IMR-90 (cell line): ENCODE results near the gene OR5H15. TPM values are rescaled to one million over a fixed set of nuclear protein-coding genes. Genes with fewer than 3 reads are reported as not detected.

ENCODE experiments used
- ATAC-seq: fragments of 200-7000 bp; cut with Tn5 transposase; 2 replicates; pipeline ENCODE4 v1.9.1; 2020; ENCODE audit warnings: low read depth, mild to moderate bottlenecking, moderate library complexity
- BruUV-seq: library from RNA; stranded (reverse); fragments of 400-500 nt; replicated peaks from 2 replicates; lab custom pipeline; 2021; lab: Mats Ljungman, UMichigan
- CTCF ChIA-PET: fragments of 300-600 bp; formaldehyde crosslinking; extraction: SDS; loops from one replicate; lab custom pipeline; 2021; ENCODE audit warnings: antibody characterized with exemption; lab: Yijun Ruan, JAX
- POLR2A ChIA-PET: fragments of 300-600 bp; sonication (Branson Sonifier 250); formaldehyde crosslinking; loops from one replicate; lab custom pipeline; 2022; ENCODE audit warnings: antibody characterized with exemption; ENCODE audit not compliant: unreplicated experiment; lab: Charles Lee
- DNase-seq: peaks from one replicate; pipeline ENCODE4 v3.0.0; 2013
- H2AFZ ChIP-seq: replicated peaks from 2 replicates; pipeline ENCODE3; 2013; ENCODE audit warnings: low read length, mild to moderate bottlenecking; ENCODE audit not compliant: poor library complexity
- H2AK5ac ChIP-seq: 2 replicates; pipeline ENCODE4 v1.6.1; 2013; ENCODE audit warnings: low read depth, low read length, inconsistent platforms
- H2AK9ac ChIP-seq: replicated peaks from 2 replicates; pipeline ENCODE3; 2013; ENCODE audit warnings: mild to moderate bottlenecking, low read depth, low read length, moderate library complexity; ENCODE audit not compliant: poor library complexity
- H2BK120ac ChIP-seq: 2 replicates; pipeline ENCODE4 v1.6.1; 2013; ENCODE audit warnings: low read depth, low read length, inconsistent platforms
- H2BK15ac ChIP-seq: 3 replicates; pipeline ENCODE4 v1.6.1; 2013; ENCODE audit warnings: low read depth, low read length, inconsistent platforms
- H2BK20ac ChIP-seq: 2 replicates; pipeline ENCODE4 v1.6.1; 2013; ENCODE audit warnings: low read depth, mild to moderate bottlenecking, inconsistent platforms, low read length, moderate library complexity
- H2BK5ac ChIP-seq: 2 replicates; pipeline ENCODE4 v1.6.1; 2013; ENCODE audit warnings: mild to moderate bottlenecking, low read depth, low read length, inconsistent platforms; ENCODE audit not compliant: poor library complexity, severe bottlenecking
- H3K14ac ChIP-seq: replicated peaks from 2 replicates; pipeline ENCODE4 v1.6.1; 2013; ENCODE audit warnings: low read depth, low read length, inconsistent platforms
- H3K18ac ChIP-seq: 2 replicates; pipeline ENCODE4 v1.6.1; 2013; ENCODE audit warnings: low read depth, low read length, control low read depth
- H3K23ac ChIP-seq: 2 replicates; pipeline ENCODE4 v1.6.1; 2013; ENCODE audit warnings: low read depth, low read length, inconsistent platforms
- H3K27ac ChIP-seq: 2 replicates; pipeline ENCODE4 v1.5.1; 2013; ENCODE audit warnings: mild to moderate bottlenecking, control low read depth, low read length; ENCODE audit not compliant: insufficient read depth
- H3K27me3 ChIP-seq: 2 replicates; pipeline ENCODE4 v1.6.1; 2013; ENCODE audit warnings: low read length; ENCODE audit not compliant: control insufficient read depth, insufficient read depth
- H3K36me3 ChIP-seq: 2 replicates; pipeline ENCODE4 v1.6.1; 2013; ENCODE audit warnings: low read length, mixed read lengths; ENCODE audit not compliant: control insufficient read depth, insufficient read depth
- H3K4ac ChIP-seq: 2 replicates; pipeline ENCODE4 v1.6.1; 2013; ENCODE audit warnings: low read depth, low read length, inconsistent platforms
- H3K4me1 ChIP-seq: 2 replicates; pipeline ENCODE4 v1.6.1; 2013; ENCODE audit warnings: low read length, mixed read lengths; ENCODE audit not compliant: control insufficient read depth, insufficient read depth
- H3K4me2 ChIP-seq: 2 replicates; pipeline ENCODE4 v1.6.1; 2013; ENCODE audit warnings: low read depth, mild to moderate bottlenecking, control low read depth, low read length, moderate library complexity
- H3K4me3 ChIP-seq: 2 replicates; pipeline ENCODE4 v1.5.1; 2013; ENCODE audit warnings: low read depth, mild to moderate bottlenecking, control low read depth, low read length, moderate library complexity; ENCODE audit not compliant: insufficient read depth
- H3K56ac ChIP-seq: 2 replicates; pipeline ENCODE4 v1.6.1; 2013; ENCODE audit warnings: low read length, inconsistent platforms; ENCODE audit not compliant: insufficient read depth; ENCODE audit errors: extremely low read depth
- H3K79me1 ChIP-seq, 2 experiments: 2 replicates each; pipeline ENCODE4 v1.6.1; 2013; ENCODE audit warnings: low read length in 2 of 2, inconsistent platforms in 1 of 2, low read depth in 1 of 2
- H3K9ac ChIP-seq: 2 replicates; pipeline ENCODE4 v1.6.1; 2013; ENCODE audit warnings: low read depth, low read length, control low read depth
- H3K9me1 ChIP-seq: 2 replicates; pipeline ENCODE4 v1.6.1; 2013; ENCODE audit warnings: low read length, inconsistent platforms; ENCODE audit not compliant: insufficient read depth
- H3K9me3 ChIP-seq: 2 replicates; pipeline ENCODE4 v1.6.1; 2013; ENCODE audit warnings: low read length; ENCODE audit not compliant: control insufficient read depth, insufficient read depth
- H4K20me1 ChIP-seq: 2 replicates; pipeline ENCODE4 v1.6.1; 2013; ENCODE audit warnings: low read length, inconsistent platforms; ENCODE audit not compliant: insufficient read depth
- H4K5ac ChIP-seq: 2 replicates; pipeline ENCODE4 v1.6.1; 2013; ENCODE audit warnings: mild to moderate bottlenecking, low read depth, low read length, control low read depth
- H4K8ac ChIP-seq, 2 experiments: 2 replicates each; pipeline ENCODE4 v1.6.1; 2013; ENCODE audit warnings: low read depth in 2 of 2, low read length in 2 of 2, control low read depth in 1 of 2, inconsistent platforms in 1 of 2
- H4K91ac ChIP-seq: 2 replicates; pipeline ENCODE4 v1.6.1; 2013; ENCODE audit warnings: low read depth, low read length, inconsistent platforms; ENCODE audit not compliant: insufficient read depth
- RAD21 ChIP-seq: IDR thresholded peaks from 2 replicates; pipeline ENCODE4 v1.6.1; 2012; ENCODE audit warnings: low read length, improper control_type of control experiment
- dilution Hi-C: fragments of 300-500 bp; cut with HindIII; formaldehyde crosslinking; loops from one replicate; pipeline ENCODE4 v1.14.3; 2018; ENCODE audit warnings: low sequenced_read_pairs; ENCODE audit not compliant: unreplicated experiment
- in situ Hi-C: fragments of 300-500 bp; cut with MboI; formaldehyde crosslinking; loops from 3 replicates; pipeline ENCODE4 v1.14.3; 2019; ENCODE audit warnings: low sequenced_read_pairs, inconsistent platforms, mixed read lengths
- intact Hi-C: fragments of 100-400 bp; cut with micrococcal nuclease; formaldehyde crosslinking; loops from 2 replicates; pipeline ENCODE4 v1.10.0; 2022
- polyA plus RNA-seq, 3 experiments: library from polyadenylated mRNA; depleted of rRNA; stranded (reverse); fragments of >200 nt; gene quantifications; 2 replicates each; pipeline ENCODE4 v1.2.3, GENCODE V29; 2012; ENCODE audit warnings: low replicate concordance in 1 of 3
- total RNA-seq: library from RNA; depleted of rRNA; stranded (reverse); fragments of >200 nt; gene quantifications from 2 replicates; pipeline ENCODE4 v1.2.3, GENCODE V29; 2012

The OR5H15 gene
- total and polyA plus RNA-seq, 2 of the 4 experiments (the other 2 are of a cell fraction): not detected

DNA sequence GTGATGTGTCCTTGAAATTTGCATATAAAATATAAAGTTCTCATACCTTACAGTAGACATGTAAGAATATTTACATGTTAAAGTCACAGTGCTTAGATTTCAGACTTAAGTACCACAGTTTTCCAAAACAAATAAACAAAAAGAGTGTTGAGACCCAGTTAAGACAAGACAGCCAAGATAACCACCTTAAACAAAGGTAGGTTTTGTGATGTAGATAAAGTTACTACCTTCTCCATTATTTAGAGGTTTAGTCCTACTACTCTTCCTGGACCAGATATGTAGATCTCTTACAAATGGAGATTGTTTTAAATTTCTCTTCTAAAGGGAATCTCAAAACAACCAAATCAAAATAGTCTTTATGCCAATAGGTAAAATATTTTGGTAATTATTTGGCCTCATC, 15.7 kb downstream of the OR5H15 start:
- ATAC-seq: no peak

More for the DNA sequence above, 15.7 kb downstream of the OR5H15 start:
- ChIA-PET CTCF (no interaction called here), POLR2A (no interaction called here)
- Histone ChIP-seq H4K8ac (no peak overlapping the region), H3K4me2 (no peak overlapping the region), H3K9me3 (no peaks in the 10 kb centered on the region), H4K91ac (no peak overlapping the region), H3K4ac (no peak overlapping the region), H2BK5ac (no peak overlapping the region), H4K20me1 (no peaks in the 10 kb centered on the region), H3K18ac (no peak overlapping the region), H3K27me3 (no peaks in the 10 kb centered on the region), H3K23ac (no peak overlapping the region), H2BK20ac (no peak overlapping the region), H3K79me1 (no peaks in the 10 kb centered on the region), H3K9ac (no peak overlapping the region), H2AK5ac (no peak overlapping the region), H3K14ac (no peak overlapping the region), H3K9me1 (no peaks in the 10 kb centered on the region), H4K5ac (no peak overlapping the region), H3K56ac (no peak overlapping the region), H3K27ac (no peak overlapping the region), H2AK9ac (no peak overlapping the region), H2AFZ (no peak overlapping the region), H3K4me1 (no peaks in the 10 kb centered on the region), H2BK15ac (no peak overlapping the region), H3K36me3 (no peaks in the 10 kb centered on the region), H2BK120ac (no peak overlapping the region), H3K4me3 (no peak overlapping the region)
- no peak for DNase-seq
- BruUV-seq: no TSS peak
- TF ChIP-seq RAD21: no peak
- dilution Hi-C loops (no loop called here), intact Hi-C loops (no loop called here), in situ Hi-C loops (no loop called here)
